Central memory CD8-positive, alpha-beta T cell (primary cell): ENCODE measurements around the gene PROCR.
"Not testable (repeated sequence)": the region's sequence is repeated elsewhere in the genome, so short reads cannot be mapped to it uniquely, and the experiment has no call there.

Experiments used
- ATAC-seq: fragments of 150-1000 bp; cut with Tn5 transposase; replicated peaks from 2 replicates; pipeline ENCODE4 v1.10.0; 2022; ENCODE audit warnings: mild to moderate bottlenecking, moderate FRiP score, moderate number of reproducible peaks; ENCODE audit not compliant: poor library complexity, severe bottlenecking; ENCODE audit errors: extremely low read depth
- DNase-seq, 2 donors: peaks; one replicate each; pipeline ENCODE4 v3.0.0; 2021; ENCODE audit warnings: low spot score in 2 of 2
- H3K27ac Mint-ChIP-seq: one replicate; pipeline ENCODE4 v1.8.0; 2022; ENCODE audit warnings: low read depth, mild to moderate bottlenecking, moderate library complexity, mixed read lengths
- H3K27me3 Mint-ChIP-seq: one replicate; pipeline ENCODE4 v1.8.0; 2022; ENCODE audit warnings: mixed read lengths
- H3K36me3 Mint-ChIP-seq: one replicate; pipeline ENCODE4 v1.8.0; 2022; ENCODE audit warnings: mild to moderate bottlenecking, moderate library complexity, mixed read lengths; ENCODE audit not compliant: insufficient read depth
- H3K4me1 Mint-ChIP-seq: one replicate; pipeline ENCODE4 v1.8.0; 2022; ENCODE audit warnings: mixed read lengths
- H3K4me3 Mint-ChIP-seq: one replicate; pipeline ENCODE4 v1.8.0; 2022; ENCODE audit warnings: mild to moderate bottlenecking, moderate library complexity, mixed read lengths
- H3K9me3 Mint-ChIP-seq: one replicate; pipeline ENCODE4 v1.8.0; 2022; ENCODE audit warnings: mixed read lengths

Gene PROCR

GRCh38 chr20:35190556-35190955 is 18.7 kb downstream of the PROCR start:
- DNase-seq (no peak), ATAC-seq (no peak)
- no peaks in the 10 kb centered on the region for H3K9me3 Mint-ChIP-seq
- H3K27ac Mint-ChIP-seq: no peak overlapping the region
- peaks cover 6% of the 10 kb centered on the region for H3K36me3 Mint-ChIP-seq
- H3K27me3 Mint-ChIP-seq: no peaks in the 10 kb centered on the region
- H3K4me3 Mint-ChIP-seq: no peak overlapping the region
- no peaks in the 10 kb centered on the region for H3K4me1 Mint-ChIP-seq

GRCh38 chr20:35191419-35192117 is 19.7 kb downstream of the PROCR start:
- Mint-ChIP-seq H3K36me3 (peaks cover 6% of the 10 kb centered on the region), H3K27ac (no peak overlapping the region), H3K4me3 (no peak overlapping the region), H3K4me1 (no peaks in the 10 kb centered on the region), H3K9me3 (no peaks in the 10 kb centered on the region), H3K27me3 (no peaks in the 10 kb centered on the region)
- ATAC-seq: no peak
- no peak for DNase-seq

- Mint-ChIP-seq H3K27me3 (no peaks in the 10 kb centered on the region), H3K27ac (no peak overlapping the region), H3K4me3 (no peak overlapping the region), H3K9me3 (no peaks in the 10 kb centered on the region), H3K4me1 (no peaks in the 10 kb centered on the region), H3K36me3 (peaks cover 4% of the 10 kb centered on the region)
- ATAC-seq (no peak), DNase-seq (no peak)
Observed at GRCh38 chr20:35192118-35192872, 20.4 kb downstream of the PROCR start.

- not testable (repeated sequence) for H3K36me3 Mint-ChIP-seq, H3K27me3 Mint-ChIP-seq, H3K27ac Mint-ChIP-seq, H3K4me1 Mint-ChIP-seq, DNase-seq, H3K9me3 Mint-ChIP-seq, H3K4me3 Mint-ChIP-seq, ATAC-seq
Observed at GRCh38 chr20:35193031-35193791, 21.3 kb downstream of the PROCR start.

- Mint-ChIP-seq H3K4me3 (no peak overlapping the region), H3K27me3 (no peaks in the 10 kb centered on the region), H3K9me3 (no peaks in the 10 kb centered on the region), H3K36me3 (peaks cover 4% of the 10 kb centered on the region), H3K27ac (no peak overlapping the region), H3K4me1 (no peaks in the 10 kb centered on the region)
- DNase-seq: no peak
- ATAC-seq: no peak
Observed at GRCh38 chr20:35196313-35196712, 24.4 kb downstream of the PROCR start.

- Mint-ChIP-seq H3K27me3 (no peaks in the 10 kb centered on the region), H3K36me3 (peaks cover 5% of the 10 kb centered on the region), H3K4me3 (no peak overlapping the region), H3K27ac (no peak overlapping the region), H3K9me3 (no peaks in the 10 kb centered on the region), H3K4me1 (no peaks in the 10 kb centered on the region)
- DNase-seq (no peak), ATAC-seq (no peak)
Observed at GRCh38 chr20:35199740-35200139, 27.9 kb downstream of the PROCR start.

- H3K4me3 Mint-ChIP-seq: no peak overlapping the region
- ATAC-seq (no peak), DNase-seq (no peak)
- peaks cover 5% of the 10 kb centered on the region for H3K36me3 Mint-ChIP-seq
- no peaks in the 10 kb centered on the region for H3K4me1 Mint-ChIP-seq
- no peaks in the 10 kb centered on the region for H3K9me3 Mint-ChIP-seq
- H3K27me3 Mint-ChIP-seq: no peaks in the 10 kb centered on the region
- no peak overlapping the region for H3K27ac Mint-ChIP-seq
Observed at GRCh38 chr20:35200267-35200666, 28.4 kb downstream of the PROCR start.

GRCh38 chr20:35201467-35201866 is 29.6 kb downstream of the PROCR start:
- not testable (repeated sequence) for H3K4me3 Mint-ChIP-seq, H3K4me1 Mint-ChIP-seq, H3K36me3 Mint-ChIP-seq, H3K27me3 Mint-ChIP-seq, H3K27ac Mint-ChIP-seq, H3K9me3 Mint-ChIP-seq, DNase-seq, ATAC-seq

- Mint-ChIP-seq H3K27me3 (no peaks in the 10 kb centered on the region), H3K4me3 (no peak overlapping the region), H3K27ac (no peak overlapping the region), H3K36me3 (peaks cover 5% of the 10 kb centered on the region), H3K4me1 (no peaks in the 10 kb centered on the region), H3K9me3 (no peaks in the 10 kb centered on the region)
- no peak for ATAC-seq
- no peak for DNase-seq
Observed at GRCh38 chr20:35206802-35207201, 34.9 kb downstream of the PROCR start.

- no peak overlapping the region for H3K27ac Mint-ChIP-seq
- peak; percentile 70 for ATAC-seq
Observed at GRCh38 chr20:35207950-35208611, 36.2 kb downstream of the PROCR start.

GRCh38 chr20:35215066-35215956 is 43.4 kb downstream of the PROCR start:
- Mint-ChIP-seq H3K27ac (no peak overlapping the region), H3K36me3 (peaks cover 9% of the 10 kb centered on the region)
- no peak for ATAC-seq

More at GRCh38 chr20:35207950-35208611, 36.2 kb downstream of the PROCR start:
- Mint-ChIP-seq H3K4me1 (no peaks in the 10 kb centered on the region), H3K9me3 (no peaks in the 10 kb centered on the region), H3K36me3 (peaks cover 5% of the 10 kb centered on the region), H3K4me3 (no peak overlapping the region), H3K27me3 (no peaks in the 10 kb centered on the region)
- peak; percentile 63 to 67 for DNase-seq

More at GRCh38 chr20:35215066-35215956, 43.4 kb downstream of the PROCR start:
- Mint-ChIP-seq H3K9me3 (no peaks in the 10 kb centered on the region), H3K4me1 (no peaks in the 10 kb centered on the region), H3K4me3 (no peak overlapping the region), H3K27me3 (no peaks in the 10 kb centered on the region)
- no peak for DNase-seq
